OCI-LY1 (cell line): Measurements from ENCODE around the gene AP1B1.
A peak's percentile ranks its signal among the peaks of the same experiment; 100 is the strongest.

Experiments
- H2AFZ ChIP-seq: fragments of 200-600 bp; sonication (generic), shearing (Covaris generic); 2 replicates; pipeline ENCODE4 v1.6.0; 2014; ENCODE audit warnings: antibody characterized with exemption, mild to moderate bottlenecking, low read length
- H3F3A ChIP-seq: fragments of 200-600 bp; sonication (generic), shearing (Covaris generic); 2 replicates; pipeline ENCODE4 v1.6.0; 2014; ENCODE audit warnings: mild to moderate bottlenecking, antibody characterized with exemption, low read length, moderate library complexity; ENCODE audit not compliant: insufficient read depth
- H3K27ac ChIP-seq: fragments of 200-600 bp; sonication (generic); 2 replicates; pipeline ENCODE4 v1.5.1; 2014; ENCODE audit warnings: low read length, mixed run types, mild to moderate bottlenecking, low read depth; ENCODE audit not compliant: poor library complexity, severe bottlenecking
- H3K27me3 ChIP-seq: fragments of 200-600 bp; sonication (generic); 2 replicates; pipeline ENCODE4 v1.6.0; 2014; ENCODE audit warnings: antibody characterized with exemption, mild to moderate bottlenecking, low read length, moderate library complexity; ENCODE audit not compliant: insufficient read depth
- H3K36me3 ChIP-seq: fragments of 200-600 bp; sonication (generic); 2 replicates; pipeline ENCODE4 v1.6.1; 2014; ENCODE audit warnings: mild to moderate bottlenecking, antibody characterized with exemption, low read length, moderate library complexity, mixed read lengths; ENCODE audit not compliant: insufficient read depth
- H3K4me1 ChIP-seq: fragments of 200-600 bp; sonication (generic); 2 replicates; pipeline ENCODE4 v1.5.1; 2014; ENCODE audit warnings: mild to moderate bottlenecking, low read length, moderate library complexity; ENCODE audit not compliant: insufficient read depth, severe bottlenecking
- H3K4me2 ChIP-seq: fragments of 200-600 bp; sonication (generic), shearing (Covaris generic); 2 replicates; pipeline ENCODE4 v1.6.1; 2014; ENCODE audit warnings: low read length
- H3K4me3 ChIP-seq: fragments of 200-600 bp; sonication (generic); 2 replicates; pipeline ENCODE4 v1.5.1; 2014; ENCODE audit warnings: low read length, low read depth, mild to moderate bottlenecking, mixed read lengths; ENCODE audit not compliant: poor library complexity, severe bottlenecking
- H3K79me2 ChIP-seq: fragments of 200-600 bp; shearing (Covaris generic); 2 replicates; pipeline ENCODE4 v1.6.1; 2016; ENCODE audit warnings: mixed run types, low read length, mixed read lengths; ENCODE audit not compliant: insufficient read depth
- H3K9ac ChIP-seq: fragments of 200-600 bp; sonication (generic), shearing (Covaris generic); 2 replicates; pipeline ENCODE4 v1.6.1; 2014; ENCODE audit warnings: mild to moderate bottlenecking, low read length, mixed read lengths
- H3K9me2 ChIP-seq: fragments of 200-600 bp; sonication (generic), shearing (Covaris generic); 2 replicates; pipeline ENCODE4 v1.6.1; 2014; ENCODE audit warnings: low read depth, mild to moderate bottlenecking, low read length, mixed read lengths
- H3K9me3 ChIP-seq: fragments of 200-600 bp; shearing (Covaris generic); 2 replicates; pipeline ENCODE4 v1.6.1; 2014; ENCODE audit warnings: low read length, mixed read lengths
- H4K20me1 ChIP-seq: fragments of 200-600 bp; sonication (generic), shearing (Covaris generic); 2 replicates; pipeline ENCODE4 v1.6.0; 2016; ENCODE audit warnings: mild to moderate bottlenecking, low read length; ENCODE audit not compliant: insufficient read depth
- CTCF ChIP-seq: fragments of 200-600 bp; sonication (generic), shearing (Covaris generic); IDR thresholded peaks from 2 replicates; pipeline ENCODE4 v1.5.1; 2017; ENCODE audit warnings: mild to moderate bottlenecking, antibody characterized with exemption, low read length, moderate library complexity, mixed read lengths
- EZH2 ChIP-seq: fragments of 200-600 bp; sonication (generic), shearing (Covaris generic); IDR thresholded peaks from 2 replicates; pipeline ENCODE4 v1.8.0; 2017; ENCODE audit warnings: borderline replicate concordance, mixed run types, mild to moderate bottlenecking, antibody characterized with exemption, low read length, moderate library complexity, mixed read lengths

The AP1B1 gene

GRCh38 chr22:29374401-29374800 lies 14.0 kb downstream of the AP1B1 start:
- TF ChIP-seq CTCF (no peak), EZH2 (no peak)
- Histone ChIP-seq H2AFZ (no peak overlapping the region), H3K4me1 (peaks cover 48% of the 10 kb centered on the region), H3K27ac (peak overlapping the region; percentile 35), H3K79me2 (peaks cover 31% of the 10 kb centered on the region), H3K4me2 (no peak overlapping the region), H3K36me3 (peaks cover 45% of the 10 kb centered on the region), H3K27me3 (no peaks in the 10 kb centered on the region), H4K20me1 (no peaks in the 10 kb centered on the region), H3K4me3 (no peak overlapping the region), H3K9me2 (no peaks in the 10 kb centered on the region), H3K9ac (no peak overlapping the region), H3F3A (peaks cover 7% of the 10 kb centered on the region), H3K9me3 (no peaks in the 10 kb centered on the region)

GRCh38 chr22:29370537-29370936 lies 17.8 kb downstream of the AP1B1 start:
- H3K4me2 ChIP-seq, result peak overlapping the region; percentile 58
- H3K36me3 ChIP-seq, result peaks cover 52% of the 10 kb centered on the region
- H3K9me2 ChIP-seq, result no peaks in the 10 kb centered on the region
- no peaks in the 10 kb centered on the region for H4K20me1 ChIP-seq
- H3K79me2 ChIP-seq, result peaks cover 44% of the 10 kb centered on the region
- TF ChIP-seq EZH2 (no peak), CTCF (peak; percentile 32; the same call in 1 of the 2 replicates)
- H3K27me3 ChIP-seq, result no peaks in the 10 kb centered on the region
- H3K27ac ChIP-seq, result peak overlapping the region; percentile 98
- H3K9ac ChIP-seq, result peak overlapping the region; percentile 60; the same call in 1 of the 2 replicates
- no peak overlapping the region for H2AFZ ChIP-seq
- peaks cover 7% of the 10 kb centered on the region for H3F3A ChIP-seq
- H3K4me3 ChIP-seq, result peak overlapping the region; percentile 35
- no peaks in the 10 kb centered on the region for H3K9me3 ChIP-seq
- peaks cover 74% of the 10 kb centered on the region for H3K4me1 ChIP-seq

DNA sequence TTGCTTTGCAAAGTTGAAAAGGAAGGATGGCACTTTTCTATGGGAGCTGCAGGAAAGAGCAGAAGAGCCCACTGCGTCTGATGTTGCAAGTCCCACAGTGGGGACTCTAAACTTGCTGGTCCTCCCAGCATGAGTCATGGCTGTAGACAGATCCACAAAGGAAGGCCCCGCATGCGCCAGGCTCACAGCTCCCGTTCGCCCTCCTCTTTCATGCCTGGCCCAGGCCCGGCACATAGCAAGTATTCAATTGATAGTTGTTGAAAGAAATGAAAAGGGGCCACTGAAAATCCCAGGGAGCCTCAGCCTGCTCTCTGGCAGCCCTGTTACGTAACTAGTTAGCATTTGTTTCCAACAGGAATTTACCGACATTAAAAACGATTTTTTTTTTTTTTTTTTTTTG lies 18.9 kb downstream of the AP1B1 start:
- Histone ChIP-seq H3K4me3 (peak overlapping the region; percentile 34), H4K20me1 (no peaks in the 10 kb centered on the region), H3K36me3 (peaks cover 41% of the 10 kb centered on the region), H3K9ac (peak overlapping the region; percentile 60), H3K27ac (peak overlapping the region; percentile 98), H3K27me3 (no peaks in the 10 kb centered on the region), H3K4me2 (peak overlapping the region; percentile 58), H3K9me3 (no peaks in the 10 kb centered on the region), H3K9me2 (no peaks in the 10 kb centered on the region), H3K4me1 (peaks cover 81% of the 10 kb centered on the region), H3K79me2 (peaks cover 37% of the 10 kb centered on the region), H3F3A (peaks cover 7% of the 10 kb centered on the region), H2AFZ (no peak overlapping the region)
- TF ChIP-seq EZH2 (no peak), CTCF (no peak)
